Activated CD4-positive, alpha-beta memory T cell treated with anti-CD3 and anti-CD28 coated beads, Interleukin-2, amount 10 ng/mL, durations not matched to agents 7 days and 5 days (primary cell): ENCODE results near the gene SAG. TPM values are rescaled to one million over a fixed set of nuclear protein-coding genes. Genes with fewer than 3 reads are reported as not detected.

Experiments used
- CTCF ChIA-PET: fragments of 350-600 bp; sonication (Branson Sonifier 250); formaldehyde crosslinking; loops from one replicate; lab custom pipeline; 2021; ENCODE audit warnings: antibody characterized with exemption, inconsistent platforms; lab: Charles Lee
- POLR2A ChIA-PET: fragments of 350-600 bp; sonication (Branson Sonifier 250); formaldehyde crosslinking; loops from one replicate; lab custom pipeline; 2021; ENCODE audit warnings: antibody characterized with exemption; lab: Charles Lee
- DNase-seq: peaks from one replicate; pipeline ENCODE4 v3.0.0-alpha.2; 2020
- H3K27ac Mint-ChIP-seq: one replicate; pipeline ENCODE4 v1.8.0; 2021; ENCODE audit warnings: mild to moderate bottlenecking, mixed read lengths
- H3K27me3 Mint-ChIP-seq: one replicate; pipeline ENCODE4 v1.8.0; 2021; ENCODE audit warnings: mixed read lengths
- H3K36me3 Mint-ChIP-seq: one replicate; pipeline ENCODE4 v1.8.0; 2021; ENCODE audit warnings: low read depth, mixed read lengths
- H3K4me1 Mint-ChIP-seq: one replicate; pipeline ENCODE4 v1.8.0; 2021; ENCODE audit warnings: mixed read lengths
- H3K4me3 Mint-ChIP-seq: one replicate; pipeline ENCODE4 v1.8.0; 2021; ENCODE audit warnings: mild to moderate bottlenecking, mixed read lengths
- H3K9me3 Mint-ChIP-seq: one replicate; pipeline ENCODE4 v1.8.0; 2021; ENCODE audit warnings: mixed read lengths
- total RNA-seq, 2 experiments: library from RNA; stranded (reverse); gene quantifications; one replicate each; pipeline ENCODE4 v1.2.3, GENCODE V29; 2021

The SAG gene
- total RNA-seq, 2 experiments from 2014 or later = 0.10 TPM; not detected in 1

DNA sequence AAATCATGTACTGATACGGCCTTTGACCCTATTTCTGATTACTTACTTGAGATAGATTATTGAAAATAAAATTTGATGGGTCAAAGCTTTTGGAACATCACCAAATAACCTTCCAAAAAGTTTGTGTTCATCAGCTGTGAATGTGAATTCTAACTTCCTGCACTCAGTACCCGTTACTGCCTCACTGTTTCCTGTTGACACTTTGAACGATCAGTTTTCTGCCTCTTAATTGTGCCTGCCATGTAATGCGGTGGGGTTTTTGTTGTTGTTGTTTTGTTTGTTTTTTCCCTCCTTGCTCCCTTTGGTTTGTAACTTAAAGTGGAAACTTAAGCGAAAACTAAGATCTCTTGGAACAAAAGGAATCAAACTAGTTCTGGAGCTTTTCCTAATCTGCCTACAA is 37.2 kb upstream of the SAG start:
- CTCF ChIA-PET = interaction anchor here (0.8 to 1.7 kb wide), 6 partner anchors 15 to 216 kb away, joined by 3 to 6 read pairs (median 4); no protein-coding TSS in a partner anchor
- Mint-ChIP-seq H3K4me3 (peak overlapping the region; percentile 65), H3K27me3 (no peaks in the 10 kb centered on the region), H3K9me3 (no peaks in the 10 kb centered on the region), H3K27ac (peak overlapping the region; percentile 97), H3K4me1 (peaks cover 84% of the 10 kb centered on the region), H3K36me3 (peaks cover 91% of the 10 kb centered on the region)
- no peak for DNase-seq
- POLR2A ChIA-PET = interaction anchor here (0.9 to 4.6 kb wide), 8 partner anchors 8 to 210 kb away, joined by 3 to 49 read pairs (median 4); partner anchors contain the start of genes ATG16L1 and INPP5D

DNA sequence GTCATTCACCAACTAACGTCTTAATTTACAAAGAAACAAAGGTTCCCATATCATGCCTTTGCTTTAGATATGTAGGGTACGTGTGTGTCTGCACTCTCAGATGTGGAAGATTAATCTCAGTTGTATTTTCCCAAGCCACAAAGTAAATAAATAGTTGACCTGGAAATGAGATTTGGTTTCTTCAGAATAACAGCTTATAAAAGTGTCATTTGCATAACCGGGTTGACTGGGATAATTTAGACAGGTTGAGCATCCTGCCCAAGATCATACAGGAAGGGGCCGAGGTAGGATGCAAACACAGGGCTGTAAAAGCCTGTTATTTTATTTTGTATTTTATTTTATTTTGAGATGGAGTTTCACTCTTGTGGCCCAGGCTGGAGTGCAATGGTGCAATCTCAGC is 36.7 kb upstream of the SAG start:
- Mint-ChIP-seq H3K4me3 (peak overlapping the region; percentile 65), H3K4me1 (peaks cover 81% of the 10 kb centered on the region), H3K27ac (peak overlapping the region; percentile 97), H3K9me3 (no peaks in the 10 kb centered on the region), H3K27me3 (no peaks in the 10 kb centered on the region), H3K36me3 (peaks cover 93% of the 10 kb centered on the region)
- ChIA-PET POLR2A (interaction anchor here (0.9 to 4.5 kb wide), 7 partner anchors 9 to 211 kb away, joined by 3 to 42 read pairs (median 3); partner anchors contain the start of genes ATG16L1 and INPP5D), CTCF (interaction anchor here (0.8 to 1.7 kb wide), 5 partner anchors 16 to 216 kb away, joined by 3 to 6 read pairs (median 3); no protein-coding TSS in a partner anchor)
- DNase-seq = no peak

DNA sequence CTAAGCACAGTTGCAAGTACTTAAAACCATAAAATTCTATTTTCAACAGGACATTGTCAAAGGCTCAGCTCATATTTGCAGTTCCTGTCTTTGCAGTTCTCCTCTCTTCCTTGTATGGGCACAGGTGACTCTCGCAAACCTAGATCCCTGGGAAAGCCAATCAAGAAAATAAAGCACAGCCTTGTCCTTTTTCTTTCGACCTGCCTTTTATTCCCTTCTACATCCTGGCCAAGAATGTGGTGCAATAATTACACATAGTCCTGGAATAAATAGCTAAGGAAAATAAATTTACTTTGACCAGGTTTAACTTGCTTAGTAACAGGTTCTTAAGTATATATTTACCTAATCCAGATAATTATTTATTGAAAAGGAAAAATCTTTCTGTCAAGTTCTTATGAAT is 35.9 kb upstream of the SAG start:
- Mint-ChIP-seq H3K27me3 (no peaks in the 10 kb centered on the region), H3K36me3 (peaks cover 90% of the 10 kb centered on the region), H3K4me3 (no peak overlapping the region), H3K4me1 (peaks cover 74% of the 10 kb centered on the region), H3K9me3 (no peaks in the 10 kb centered on the region), H3K27ac (peak overlapping the region; percentile 76)
- ChIA-PET POLR2A (interaction anchor here (1.0 to 1.8 kb wide), 3 partner anchors 10 to 212 kb away, joined by 3 to 5 read pairs (median 3); partner anchors contain the start of gene INPP5D), CTCF (no interaction called here)
- DNase-seq = no peak

DNA sequence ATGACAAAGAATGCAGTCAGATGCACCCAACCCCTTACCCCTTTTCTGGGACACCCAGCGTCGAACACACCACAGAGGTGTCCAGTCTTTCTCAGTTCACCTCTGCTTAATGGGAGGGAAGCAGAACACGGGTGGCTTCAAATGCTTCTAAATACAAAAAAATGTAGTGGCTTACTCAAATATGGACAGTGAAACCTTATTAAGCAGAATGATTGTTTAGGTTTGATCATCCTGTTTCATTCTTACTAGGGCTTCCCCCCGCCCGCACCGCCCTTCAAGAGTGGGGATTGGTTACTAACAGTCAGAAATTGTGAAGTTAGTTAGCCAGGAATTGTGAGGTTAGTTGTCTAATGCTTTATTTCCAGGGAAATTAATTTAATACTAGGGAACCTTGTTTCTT is 34.5 kb upstream of the SAG start:
- Mint-ChIP-seq H3K36me3 (peaks cover 90% of the 10 kb centered on the region), H3K27me3 (no peaks in the 10 kb centered on the region), H3K4me3 (no peak overlapping the region), H3K27ac (peak overlapping the region; percentile 76), H3K4me1 (peaks cover 59% of the 10 kb centered on the region), H3K9me3 (no peaks in the 10 kb centered on the region)
- CTCF ChIA-PET = interaction anchor here (0.6 to 1.4 kb wide), 3 partner anchors 10 to 186 kb away, joined by 3 to 4 read pairs (median 4); no protein-coding TSS in a partner anchor
- DNase-seq = peak; percentile 52
- POLR2A ChIA-PET = no interaction called here

DNA sequence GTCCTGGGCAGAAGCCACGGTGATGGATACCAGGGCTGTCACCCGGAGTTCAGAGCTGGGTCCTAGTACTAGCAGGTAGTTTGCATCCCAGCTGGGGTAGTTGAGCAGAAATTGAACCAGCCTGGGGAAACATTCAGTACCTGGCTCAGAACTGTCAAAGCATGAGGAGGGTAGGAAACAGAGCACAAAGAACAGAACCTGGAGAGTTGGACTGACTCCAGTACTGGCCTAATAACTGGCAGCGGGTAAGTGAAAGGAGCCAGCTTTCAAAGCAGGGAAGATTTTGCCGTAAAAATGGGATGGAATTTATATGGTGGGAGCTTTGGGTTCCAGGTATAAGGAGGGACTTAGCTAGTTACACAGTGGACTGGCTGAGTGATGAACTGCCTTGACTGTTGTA is 32.4 kb upstream of the SAG start:
- CTCF ChIA-PET = interaction anchor here (1.1 kb wide), 1 partner anchor 168 kb away, joined by 3 read pairs; no protein-coding TSS in a partner anchor
- Mint-ChIP-seq H3K4me1 (peaks cover 39% of the 10 kb centered on the region), H3K9me3 (no peaks in the 10 kb centered on the region), H3K36me3 (peaks cover 87% of the 10 kb centered on the region), H3K27me3 (no peaks in the 10 kb centered on the region), H3K4me3 (no peak overlapping the region), H3K27ac (no peak overlapping the region)
- DNase-seq = no peak
- POLR2A ChIA-PET = interaction anchor here (0.9 to 1.2 kb wide), 3 partner anchors 9 to 144 kb away, joined by 3 read pairs; no protein-coding TSS in a partner anchor

DNA sequence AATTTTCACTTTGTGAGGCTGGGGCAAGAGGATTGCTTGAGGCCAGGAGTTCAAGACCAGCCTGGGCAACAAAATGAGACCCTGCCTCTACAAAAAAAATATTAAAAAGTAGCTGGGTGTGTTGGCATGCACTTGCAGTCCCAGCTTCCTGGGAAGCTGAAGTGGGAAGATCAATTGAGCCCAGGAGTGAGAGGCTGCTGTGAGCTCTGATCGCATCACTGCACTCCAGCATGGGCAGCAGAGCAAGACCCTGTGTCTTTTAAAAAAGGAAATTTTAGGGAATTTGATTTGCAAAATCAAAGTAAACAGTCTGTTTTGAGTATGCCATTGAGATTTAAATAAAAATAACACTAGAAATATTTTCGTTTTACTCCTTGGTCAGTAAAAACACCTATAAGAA is 28.7 kb upstream of the SAG start:
- peaks cover 81% of the 10 kb centered on the region for H3K36me3 Mint-ChIP-seq
- ChIA-PET POLR2A (interaction anchor here (0.7 to 3.1 kb wide), 4 partner anchors 11 to 53 kb away, joined by 3 to 17 read pairs (median 4); no protein-coding TSS in a partner anchor), CTCF (no interaction called here)
- no peak overlapping the region for H3K4me3 Mint-ChIP-seq
- H3K27me3 Mint-ChIP-seq = no peaks in the 10 kb centered on the region
- DNase-seq = no peak
- no peaks in the 10 kb centered on the region for H3K9me3 Mint-ChIP-seq
- H3K27ac Mint-ChIP-seq = no peak overlapping the region
- peaks cover 12% of the 10 kb centered on the region for H3K4me1 Mint-ChIP-seq

DNA sequence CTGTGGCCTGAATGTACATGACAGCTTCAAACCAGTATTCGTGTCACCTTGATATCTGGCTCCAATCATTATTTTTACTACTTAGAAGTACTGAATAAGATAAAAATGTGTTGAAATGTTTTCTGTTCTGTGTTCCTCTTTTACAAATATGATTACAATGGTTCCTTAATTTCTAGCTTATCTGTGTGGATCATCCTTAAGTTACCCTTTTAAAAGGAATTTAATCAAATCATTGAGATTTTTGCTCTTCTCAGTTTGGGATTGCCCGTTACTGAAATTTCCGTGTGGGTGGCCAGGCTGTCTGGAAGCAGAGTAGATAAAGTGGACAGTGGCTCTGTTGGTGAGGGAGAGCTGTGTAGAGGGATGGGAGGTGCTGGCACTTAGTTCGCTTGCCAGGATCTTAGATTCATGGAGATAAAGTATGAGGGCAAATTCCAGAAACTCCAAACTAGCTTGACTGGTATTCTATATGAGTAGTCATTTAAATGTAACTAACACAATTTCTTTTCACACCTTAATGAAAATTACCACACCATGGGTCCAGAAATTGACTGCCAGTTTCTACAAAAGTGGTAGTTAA is 27.4 kb upstream of the SAG start:
- Mint-ChIP-seq H3K36me3 (peaks cover 75% of the 10 kb centered on the region), H3K4me3 (no peak overlapping the region), H3K9me3 (no peaks in the 10 kb centered on the region), H3K27ac (peak overlapping the region; percentile 21), H3K4me1 (peaks cover 10% of the 10 kb centered on the region), H3K27me3 (no peaks in the 10 kb centered on the region)
- ChIA-PET POLR2A (interaction anchor here (0.8 to 1.6 kb wide), 4 partner anchors 10 to 52 kb away, joined by 3 to 5 read pairs (median 4); no protein-coding TSS in a partner anchor), CTCF (no interaction called here)
- no peak for DNase-seq

DNA sequence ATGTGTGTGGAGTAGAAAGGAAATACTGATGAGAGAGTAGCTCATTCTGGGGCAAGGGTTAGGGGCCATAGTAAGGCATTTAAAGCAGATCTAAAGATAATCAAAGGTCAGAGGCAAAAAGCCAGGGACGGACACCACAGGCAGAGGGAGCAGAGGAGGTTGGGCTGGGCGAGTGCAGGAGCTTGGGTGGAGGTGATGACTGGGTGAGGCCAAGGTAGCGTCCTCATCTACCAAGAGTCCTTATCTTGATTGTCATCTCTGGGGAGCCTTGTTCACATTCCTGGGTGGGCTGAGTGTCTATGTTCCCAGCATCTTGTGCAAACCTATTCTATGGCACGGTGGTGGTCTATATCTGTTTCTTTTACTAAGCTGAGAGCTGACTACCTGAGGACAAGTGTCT is 26.1 kb upstream of the SAG start:
- Mint-ChIP-seq H3K4me1 (peaks cover 10% of the 10 kb centered on the region), H3K9me3 (no peaks in the 10 kb centered on the region), H3K27me3 (no peaks in the 10 kb centered on the region), H3K36me3 (peaks cover 73% of the 10 kb centered on the region), H3K4me3 (no peak overlapping the region), H3K27ac (peak overlapping the region; percentile 21)
- DNase-seq = no peak
- ChIA-PET POLR2A (interaction anchor here (1.5 kb wide), 1 partner anchor 13 kb away, joined by 3 read pairs; no protein-coding TSS in a partner anchor), CTCF (no interaction called here)

DNA sequence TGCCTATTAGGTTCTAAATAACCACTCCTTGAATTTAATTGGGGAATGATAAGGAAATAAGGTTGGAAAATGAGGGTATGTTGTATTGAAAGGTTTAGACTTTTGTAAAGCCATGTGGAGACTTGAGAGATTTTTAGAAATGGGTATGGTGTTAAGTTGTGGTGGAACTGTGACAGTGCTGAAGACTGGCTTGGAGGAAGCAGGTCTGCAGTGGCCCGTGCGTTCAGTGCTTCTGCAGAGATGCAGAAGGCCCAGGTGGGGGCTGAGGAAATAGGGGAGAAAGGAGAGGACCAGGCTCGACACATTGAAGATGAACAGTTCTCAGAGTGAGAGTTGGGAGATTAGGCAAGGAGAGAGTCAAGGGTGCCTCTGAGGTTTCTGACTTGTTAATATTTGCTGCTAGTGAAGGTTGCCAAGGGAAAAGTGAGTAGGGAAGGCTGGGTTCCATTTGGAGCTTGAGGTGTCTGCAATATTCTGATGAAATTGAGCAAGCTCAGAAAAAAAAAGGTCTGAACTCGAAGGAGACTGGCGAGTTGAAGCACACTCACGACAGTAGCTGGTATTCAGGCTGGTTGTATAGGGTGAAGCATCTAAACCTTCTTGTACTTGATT is 25.5 kb upstream of the SAG start:
- Mint-ChIP-seq H3K4me1 (peaks cover 10% of the 10 kb centered on the region), H3K27ac (peak overlapping the region; percentile 15), H3K27me3 (no peaks in the 10 kb centered on the region), H3K36me3 (peaks cover 76% of the 10 kb centered on the region), H3K9me3 (no peaks in the 10 kb centered on the region), H3K4me3 (no peak overlapping the region)
- CTCF ChIA-PET = no interaction called here
- POLR2A ChIA-PET = interaction anchor here (1.5 kb wide), 1 partner anchor 14 kb away, joined by 3 read pairs; no protein-coding TSS in a partner anchor
- no peak for DNase-seq

DNA sequence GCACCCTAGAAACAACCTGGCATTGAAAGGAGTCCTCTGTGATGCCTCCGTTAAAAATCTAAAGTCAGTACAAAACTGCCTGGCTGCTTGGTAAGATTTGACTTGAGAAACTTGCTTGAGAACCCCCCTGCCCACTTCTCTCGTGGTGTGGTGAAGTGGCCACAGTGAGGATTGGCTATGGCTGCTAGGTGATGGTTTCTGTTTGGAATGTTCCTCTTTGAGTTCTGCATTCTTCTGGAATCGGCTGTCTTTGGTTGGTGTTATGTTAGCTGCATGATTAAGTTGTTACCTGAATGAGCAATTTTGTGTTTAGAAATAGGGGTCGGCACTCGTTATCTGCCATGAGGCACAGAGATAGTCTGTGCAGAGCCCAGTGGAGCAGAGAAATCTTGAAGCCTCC is 21.7 kb upstream of the SAG start:
- no peak for DNase-seq
- ChIA-PET CTCF (no interaction called here), POLR2A (no interaction called here)
- peaks cover 8% of the 10 kb centered on the region for H3K4me1 Mint-ChIP-seq
- H3K27me3 Mint-ChIP-seq = no peaks in the 10 kb centered on the region
- H3K27ac Mint-ChIP-seq = no peak overlapping the region
- no peaks in the 10 kb centered on the region for H3K9me3 Mint-ChIP-seq
- H3K4me3 Mint-ChIP-seq = no peak overlapping the region
- H3K36me3 Mint-ChIP-seq = peaks cover 76% of the 10 kb centered on the region

DNA sequence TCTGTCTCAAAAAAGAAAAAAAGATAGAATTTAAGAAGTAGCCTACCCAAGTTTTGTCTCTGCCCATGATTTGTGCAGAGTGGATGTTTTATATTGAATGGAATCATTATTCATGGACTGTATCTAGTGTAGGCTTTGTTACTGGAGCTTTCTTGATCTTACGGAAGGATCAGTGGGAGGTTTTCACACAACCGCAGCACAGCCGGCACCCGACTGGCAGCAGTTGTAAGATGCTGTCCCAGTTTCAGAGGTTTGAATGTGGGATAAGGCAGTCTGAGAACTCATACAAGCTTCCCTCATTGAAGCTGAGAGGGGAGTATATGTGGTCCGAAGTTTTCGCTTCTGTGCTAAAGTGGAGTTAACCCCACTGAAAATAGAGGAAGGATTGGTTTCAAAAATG is 19.7 kb upstream of the SAG start:
- ChIA-PET CTCF (no interaction called here), POLR2A (interaction anchor here (1.0 kb wide), 1 partner anchor 17 kb away, joined by 3 read pairs; no protein-coding TSS in a partner anchor)
- Mint-ChIP-seq H3K4me1 (peaks cover 3% of the 10 kb centered on the region), H3K36me3 (peaks cover 76% of the 10 kb centered on the region), H3K4me3 (no peak overlapping the region), H3K27me3 (no peaks in the 10 kb centered on the region), H3K9me3 (no peaks in the 10 kb centered on the region), H3K27ac (no peak overlapping the region)
- no peak for DNase-seq

DNA sequence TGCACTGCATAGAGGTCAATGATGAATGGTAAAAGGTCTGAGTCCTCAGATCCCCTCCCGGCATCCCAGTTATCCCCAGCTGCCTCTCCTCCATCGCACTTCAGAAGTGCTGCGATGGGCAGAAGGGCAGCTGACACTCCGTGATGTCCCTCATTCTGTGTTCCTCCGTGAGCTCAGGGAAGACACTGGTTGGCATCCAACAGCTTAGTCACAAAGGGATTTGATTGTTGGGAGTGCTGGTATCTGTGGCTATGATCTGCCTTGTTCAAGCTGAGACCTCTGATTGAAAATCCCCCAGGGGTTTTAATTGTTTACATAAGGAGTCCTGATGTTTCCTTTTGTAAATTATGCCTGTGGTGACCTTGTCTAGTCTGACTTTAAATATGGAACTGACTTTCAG is 19.0 kb upstream of the SAG start:
- DNase-seq = no peak
- no peaks in the 10 kb centered on the region for H3K9me3 Mint-ChIP-seq
- H3K4me3 Mint-ChIP-seq = no peak overlapping the region
- CTCF ChIA-PET = no interaction called here
- H3K27me3 Mint-ChIP-seq = no peaks in the 10 kb centered on the region
- POLR2A ChIA-PET = interaction anchor here (1.3 kb wide), 1 partner anchor 21 kb away, joined by 3 read pairs; no protein-coding TSS in a partner anchor
- H3K27ac Mint-ChIP-seq = peak overlapping the region; percentile 9
- peaks cover 2% of the 10 kb centered on the region for H3K4me1 Mint-ChIP-seq
- H3K36me3 Mint-ChIP-seq = peaks cover 80% of the 10 kb centered on the region

DNA sequence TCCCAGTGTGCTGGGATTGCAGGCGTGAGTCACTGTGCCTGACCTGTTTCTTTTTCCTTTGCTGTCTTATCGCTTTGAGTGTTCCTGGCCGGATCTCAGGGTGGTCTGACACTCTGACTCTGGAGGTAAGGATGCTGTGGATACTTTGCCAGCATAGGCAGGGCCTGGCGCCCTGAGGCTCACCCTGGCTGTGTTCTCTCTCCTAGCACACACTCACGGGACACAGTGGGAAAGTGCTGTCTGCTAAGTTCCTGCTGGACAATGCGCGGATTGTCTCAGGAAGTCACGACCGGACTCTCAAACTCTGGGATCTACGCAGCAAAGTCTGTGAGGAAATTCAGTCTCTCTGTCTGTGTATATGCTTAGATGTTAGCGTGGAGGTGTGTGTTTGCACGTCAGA is 18.0 kb upstream of the SAG start:
- H3K27me3 Mint-ChIP-seq = no peaks in the 10 kb centered on the region
- ChIA-PET POLR2A (interaction anchor here (1.2 to 1.3 kb wide), 2 partner anchors 10 to 22 kb away, joined by 3 to 5 read pairs; no protein-coding TSS in a partner anchor), CTCF (no interaction called here)
- H3K4me1 Mint-ChIP-seq = peaks cover 2% of the 10 kb centered on the region
- no peak overlapping the region for H3K4me3 Mint-ChIP-seq
- H3K9me3 Mint-ChIP-seq = no peaks in the 10 kb centered on the region
- DNase-seq = no peak
- peaks cover 88% of the 10 kb centered on the region for H3K36me3 Mint-ChIP-seq
- H3K27ac Mint-ChIP-seq = no peak overlapping the region
